ENCODE results near the gene GPAT2. TPM values are rescaled to one million over a fixed set of nuclear protein-coding genes. Genes with fewer than 3 reads are reported as not detected.
"Not testable (repeated sequence)": the region's sequence is repeated elsewhere in the genome, so short reads cannot be mapped to it uniquely, and the experiment has no call there.

GPAT2 gene
- total and polyA plus RNA-seq, 2 of the 13 experiments (the other 11 are each of a cell fraction or from before 2014, with no cell fraction given) = not detected

DNA sequence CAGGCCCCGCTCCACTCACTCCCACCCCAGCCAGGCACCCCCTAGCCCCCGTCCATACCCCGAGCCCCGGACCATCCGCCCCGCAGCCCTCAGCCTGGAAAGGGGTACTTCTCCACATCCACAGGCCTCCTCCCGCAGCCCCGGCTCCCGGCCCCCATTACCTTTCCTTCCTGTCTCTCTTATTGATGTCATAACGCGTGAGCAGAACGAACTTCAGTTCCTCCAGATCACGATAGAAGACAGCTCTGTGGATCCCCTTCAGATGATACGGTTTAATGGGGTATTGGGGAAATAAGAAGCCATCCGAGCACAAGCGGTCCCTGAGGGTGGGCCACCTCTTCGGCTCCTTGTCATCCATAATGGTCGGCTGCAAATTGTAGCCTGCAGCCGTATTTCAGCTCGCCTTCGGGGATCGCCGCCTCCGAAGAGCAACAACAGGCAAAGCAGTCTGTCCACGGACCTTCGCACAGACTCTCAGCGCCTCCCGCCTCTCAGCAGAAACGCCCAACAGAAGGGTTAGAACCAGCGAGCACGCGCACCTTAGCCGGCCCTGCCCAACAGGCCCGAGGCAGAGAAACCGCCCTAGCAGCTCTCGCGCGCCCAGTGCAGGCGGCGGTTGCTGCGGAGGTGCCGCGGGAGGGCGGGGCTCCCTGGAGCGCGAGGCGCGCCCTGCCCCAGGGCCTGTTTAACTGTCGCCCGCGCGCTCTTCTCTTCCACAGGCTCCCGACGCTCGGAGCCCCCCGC, 43.2 kb downstream of the GPAT2 start, which contains the start of gene ANKRD36C:
Gene ANKRD36C, minus strand, starts transcription at position 474 of the 744 bp plus-strand sequence. Its CDS starts 116 bp downstream, at position 358.
- CTCF ChIA-PET (ENCODE audit: low intra/inter-chr PET ratio, low total read pairs); BruUV-seq (replicated peaks); H4K20me1 ChIP-seq (ENCODE audit: insufficient read depth, low read length); in situ Hi-C loops (cut with HindIII; ENCODE audit: extremely low pct_ligation_motif_present, low pct_unique_long_range_greater_than_20kb); POLR2A ChIA-PET; H3K36me3 ChIP-seq (replicated peaks in 1 of 2; ENCODE audit: control insufficient read depth in 1 of 2, insufficient read depth in 2 of 2, low read length in 2 of 2); FAIRE-seq; H3K9me3 ChIP-seq (ENCODE audit: low read length); H3K79me2 ChIP-seq (ENCODE audit: insufficient read depth, low read length); H3K27me3 ChIP-seq (ENCODE audit: control insufficient read depth in 1 of 2, insufficient read depth in 2 of 2, low read length in 2 of 2); H3K4me1 ChIP-seq (ENCODE audit: insufficient read depth, low read length): not testable (repeated sequence)
- Histone ChIP-seq H3K27ac (ENCODE audit: extremely low read length, insufficient read depth, low read length) (peak within 1 kb of the TSS; percentile 90), H3K9ac (ENCODE audit: insufficient read depth, low read depth, low read length) (peak within 1 kb of the TSS; percentile 90), H2AFZ (ENCODE audit: low read length) (peak within 1 kb of the TSS; percentile 100), H3K4me2 (ENCODE audit: low read depth, low read length) (peak within 1 kb of the TSS; percentile 100), H3K4me3 (replicated peaks in 1 of 3; ENCODE audit: insufficient read depth in 1 of 3, low read depth in 2 of 3, low read length in 3 of 3) (peak within 1 kb of the TSS; percentile 83 to 97 (median 95))
- ATAC-seq = peak; percentile 96
- 0% methylated on average over 21 of the region's 56 CpGs for WGBS (ENCODE audit: low lambda C conversion rate)
- peak; percentile 28 for DNase-seq (ENCODE audit: low spot score)
- intact Hi-C loops (cut with micrococcal nuclease; ENCODE audit: unreplicated experiment) = loop anchor here (1.0 kb wide), 1 partner anchor 183 kb away; no protein-coding TSS in a partner anchor
- 0 out of 2 replicates have a peak, but pooled peaks have one; percentile 53 for TF ChIP-seq REPIN1 (CRISPR knock-in tag; IDR thresholded peaks at IDR 0.05; ENCODE audit: borderline replicate concordance, low read depth)
- peak; percentile 42 for TF ChIP-seq ZNF781 (CRISPR knock-in tag; IDR thresholded peaks at IDR 0.05; ENCODE audit: borderline replicate concordance, not compliant biosample characterization)
- TF ChIP-seq ZNF563 (CRISPR knock-in tag; IDR thresholded peaks at IDR 0.05) = peak; percentile 45; the same call in 1 of the 2 replicates
- 0 out of 2 replicates have a peak, but pooled peaks have one; percentile 57 for TF ChIP-seq TMF1 (CRISPR knock-in tag; IDR thresholded peaks at IDR 0.05; ENCODE audit: low read depth)
- TF ChIP-seq, protein P1, sequence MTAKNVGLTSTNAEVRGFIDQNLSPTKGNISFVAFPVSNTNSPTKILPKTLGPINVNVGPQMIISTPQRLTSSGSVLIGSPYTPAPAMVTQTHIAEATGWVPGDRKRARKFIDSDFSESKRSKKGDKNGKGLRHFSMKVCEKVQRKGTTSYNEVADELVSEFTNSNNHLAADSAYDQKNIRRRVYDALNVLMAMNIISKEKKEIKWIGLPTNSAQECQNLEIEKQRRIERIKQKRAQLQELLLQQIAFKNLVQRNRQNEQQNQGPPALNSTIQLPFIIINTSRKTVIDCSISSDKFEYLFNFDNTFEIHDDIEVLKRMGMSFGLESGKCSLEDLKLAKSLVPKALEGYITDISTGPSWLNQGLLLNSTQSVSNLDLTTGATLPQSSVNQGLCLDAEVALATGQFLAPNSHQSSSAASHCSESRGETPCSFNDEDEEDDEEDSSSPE (CRISPR knock-in tag; IDR thresholded peaks at IDR 0.05) = peak; percentile 28; the same call in 1 of the 2 replicates
- 0 out of 2 replicates have a peak, but pooled peaks have one; percentile 35 for TF ChIP-seq MEF2D (CRISPR knock-in tag; IDR thresholded peaks at IDR 0.05)
- TF ChIP-seq ZC3H13 (CRISPR knock-in tag; IDR thresholded peaks at IDR 0.05) = peak; percentile 44; the same call in 1 of the 2 replicates
- TF ChIP-seq, protein P2, sequence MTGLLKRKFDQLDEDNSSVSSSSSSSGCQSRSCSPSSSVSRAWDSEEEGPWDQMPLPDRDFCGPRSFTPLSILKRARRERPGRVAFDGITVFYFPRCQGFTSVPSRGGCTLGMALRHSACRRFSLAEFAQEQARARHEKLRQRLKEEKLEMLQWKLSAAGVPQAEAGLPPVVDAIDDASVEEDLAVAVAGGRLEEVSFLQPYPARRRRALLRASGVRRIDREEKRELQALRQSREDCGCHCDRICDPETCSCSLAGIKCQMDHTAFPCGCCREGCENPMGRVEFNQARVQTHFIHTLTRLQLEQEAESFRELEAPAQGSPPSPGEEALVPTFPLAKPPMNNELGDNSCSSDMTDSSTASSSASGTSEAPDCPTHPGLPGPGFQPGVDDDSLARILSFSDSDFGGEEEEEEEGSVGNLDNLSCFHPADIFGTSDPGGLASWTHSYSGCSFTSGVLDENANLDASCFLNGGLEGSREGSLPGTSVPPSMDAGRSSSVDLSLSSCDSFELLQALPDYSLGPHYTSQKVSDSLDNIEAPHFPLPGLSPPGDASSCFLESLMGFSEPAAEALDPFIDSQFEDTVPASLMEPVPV (CRISPR knock-in tag; IDR thresholded peaks at IDR 0.05) = peak; percentile 57; the same call in 1 of the 2 replicates
- peak; percentile 58; the same call in 1 of the 2 replicates for TF ChIP-seq NFKB2 (CRISPR knock-in tag; IDR thresholded peaks at IDR 0.05; ENCODE audit: borderline replicate concordance)
- TF ChIP-seq, protein P3, sequence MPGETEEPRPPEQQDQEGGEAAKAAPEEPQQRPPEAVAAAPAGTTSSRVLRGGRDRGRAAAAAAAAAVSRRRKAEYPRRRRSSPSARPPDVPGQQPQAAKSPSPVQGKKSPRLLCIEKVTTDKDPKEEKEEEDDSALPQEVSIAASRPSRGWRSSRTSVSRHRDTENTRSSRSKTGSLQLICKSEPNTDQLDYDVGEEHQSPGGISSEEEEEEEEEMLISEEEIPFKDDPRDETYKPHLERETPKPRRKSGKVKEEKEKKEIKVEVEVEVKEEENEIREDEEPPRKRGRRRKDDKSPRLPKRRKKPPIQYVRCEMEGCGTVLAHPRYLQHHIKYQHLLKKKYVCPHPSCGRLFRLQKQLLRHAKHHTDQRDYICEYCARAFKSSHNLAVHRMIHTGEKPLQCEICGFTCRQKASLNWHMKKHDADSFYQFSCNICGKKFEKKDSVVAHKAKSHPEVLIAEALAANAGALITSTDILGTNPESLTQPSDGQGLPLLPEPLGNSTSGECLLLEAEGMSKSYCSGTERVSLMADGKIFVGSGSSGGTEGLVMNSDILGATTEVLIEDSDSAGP (CRISPR knock-in tag; IDR thresholded peaks at IDR 0.05; ENCODE audit: borderline replicate concordance) = 0 out of 2 replicates have a peak, but pooled peaks have one; percentile 61
- TF ChIP-seq POLR2A (IDR thresholded peaks at IDR 0.05; ENCODE audit: insufficient read depth in 1 of 2, low read depth in 2 of 2, low read length in 2 of 2) = peak in 1 of 2 experiments; percentile 41; a peak in 3 of 4 replicates
- peak; percentile 39; the same call in 1 of the 2 replicates for TF ChIP-seq DMAP1 (CRISPR knock-in tag; IDR thresholded peaks at IDR 0.05)
- peak; percentile 58 for TF ChIP-seq TAF1 (CRISPR knock-in tag; IDR thresholded peaks at IDR 0.05)
- TF ChIP-seq, protein P4, sequence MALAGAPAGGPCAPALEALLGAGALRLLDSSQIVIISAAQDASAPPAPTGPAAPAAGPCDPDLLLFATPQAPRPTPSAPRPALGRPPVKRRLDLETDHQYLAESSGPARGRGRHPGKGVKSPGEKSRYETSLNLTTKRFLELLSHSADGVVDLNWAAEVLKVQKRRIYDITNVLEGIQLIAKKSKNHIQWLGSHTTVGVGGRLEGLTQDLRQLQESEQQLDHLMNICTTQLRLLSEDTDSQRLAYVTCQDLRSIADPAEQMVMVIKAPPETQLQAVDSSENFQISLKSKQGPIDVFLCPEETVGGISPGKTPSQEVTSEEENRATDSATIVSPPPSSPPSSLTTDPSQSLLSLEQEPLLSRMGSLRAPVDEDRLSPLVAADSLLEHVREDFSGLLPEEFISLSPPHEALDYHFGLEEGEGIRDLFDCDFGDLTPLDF (CRISPR knock-in tag; IDR thresholded peaks at IDR 0.05) = peak; percentile 27; the same call in 1 of the 2 replicates
- TF ChIP-seq ZNF274 (CRISPR knock-in tag; IDR thresholded peaks at IDR 0.05) = peak; percentile 82; the same call in 1 of the 2 replicates
- peak; percentile 10; the same call in 1 of the 2 replicates for TF ChIP-seq SPEN (CRISPR knock-in tag; IDR thresholded peaks at IDR 0.05; ENCODE audit: low read depth)
- TF ChIP-seq ZNF292 (CRISPR knock-in tag; IDR thresholded peaks at IDR 0.05; ENCODE audit: borderline replicate concordance, low read depth) = peak; percentile 57; the same call in 1 of the 2 replicates
- TF ChIP-seq PHF8 (CRISPR knock-in tag; IDR thresholded peaks at IDR 0.05) = peak; percentile 79

Data from HepG2 (cell line).